Measurements from ENCODE around the gene KIR2DL3. TPM values are rescaled to one million over a fixed set of nuclear protein-coding genes. Genes with fewer than 3 reads are reported as not detected.

KIR2DL3 gene
- total RNA-seq, 1 experiment from 2014 or later = not detected

DNA sequence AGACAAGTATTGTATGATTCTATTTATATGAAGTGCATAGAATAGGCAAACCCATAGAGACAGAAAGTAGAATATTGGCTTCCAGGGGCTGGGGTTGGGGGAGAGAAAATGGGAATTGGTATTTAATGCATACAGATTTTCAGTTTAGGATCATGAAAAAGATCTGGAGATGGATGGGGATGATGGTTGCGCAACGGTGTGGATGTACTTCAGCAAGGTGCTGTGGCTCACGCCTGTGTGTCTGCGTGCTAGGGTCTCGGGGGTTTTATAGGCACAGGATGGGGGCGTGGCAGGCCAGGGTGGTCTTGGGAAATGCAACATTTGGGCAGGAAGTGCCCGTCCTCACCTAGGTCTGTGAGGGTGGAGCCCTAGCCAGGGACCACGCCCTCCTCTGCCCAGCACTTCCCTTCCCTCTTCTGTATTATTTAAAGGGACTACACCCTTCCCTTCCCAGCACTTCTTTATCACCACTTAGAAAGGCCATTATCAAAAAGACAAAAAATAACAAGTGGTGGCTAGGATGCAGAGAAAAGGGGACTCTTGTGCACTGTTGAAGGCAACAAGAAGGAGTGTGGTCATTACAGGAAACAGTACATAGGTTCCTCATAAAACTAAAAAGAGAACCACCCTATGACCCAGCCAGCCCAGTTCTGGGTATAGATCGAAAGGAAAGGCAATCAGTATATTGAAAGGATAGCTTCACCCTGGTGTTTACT, 46.6 kb upstream of the KIR2DL3 start:
- no peaks in the 10 kb centered on the region for H3K4me1 Mint-ChIP-seq
- no peak overlapping the region for H2BK20ac ChIP-seq (ENCODE audit: low read depth, low read length, poor library complexity, severe bottlenecking)
- H4K91ac ChIP-seq (ENCODE audit: insufficient read length, low read depth, low read length) = no peak overlapping the region
- no peak overlapping the region for H3K27ac Mint-ChIP-seq
- peaks cover 1% of the 10 kb centered on the region; the same call in 1 of the 2 replicates for H3K27me3 Mint-ChIP-seq (ENCODE audit: low read depth)
- no peak overlapping the region for H3K4me2 ChIP-seq (ENCODE audit: insufficient read depth, insufficient read length, low read length)
- H2AFZ ChIP-seq (ENCODE audit: low read length) = no peak overlapping the region
- H4K20me1 ChIP-seq (ENCODE audit: control insufficient read depth, insufficient read depth, insufficient read length) = no peaks in the 10 kb centered on the region
- H3T11ph ChIP-seq (ENCODE audit: low read length) = no peak overlapping the region
- H2AK5ac ChIP-seq (ENCODE audit: insufficient read length, low read length) = no peak overlapping the region
- H3K9me3 ChIP-seq (ENCODE audit: control insufficient read depth, low read depth, low read length) = peaks cover 61% of the 10 kb centered on the region
- no peak overlapping the region for H4K8ac ChIP-seq (replicated peaks; ENCODE audit: insufficient read length, low read depth, low read length)
- no peak overlapping the region for H2BK5ac ChIP-seq (ENCODE audit: insufficient read length, low read length)
- H3K36me3 Mint-ChIP-seq (ENCODE audit: insufficient read depth in 1 of 3, low read depth in 3 of 3) = peaks cover 0 to 17% (median 14%) of the 10 kb centered on the region in 3 experiments; a peak in 5 of 7 replicates
- no peaks in the 10 kb centered on the region for H3K79me1 ChIP-seq (ENCODE audit: insufficient read depth, low read depth, low read length, poor library complexity, severe bottlenecking)
- H2BK15ac ChIP-seq (ENCODE audit: low read depth, low read length) = no peak overlapping the region
- DNase-seq = no peak
- no peaks in the 10 kb centered on the region; the same call in 1 of the 2 replicates for H3K27me3 ChIP-seq (ENCODE audit: insufficient read depth, low read length)
- H3K4me3 Mint-ChIP-seq = no peak overlapping the region
- no peak overlapping the region for H4K5ac ChIP-seq (ENCODE audit: insufficient read length, low read depth, low read length)
- peaks cover 79 to 82% of the 10 kb centered on the region in 2 experiments for H3K9me3 Mint-ChIP-seq
- H3K56ac ChIP-seq (ENCODE audit: insufficient read length, low read depth, low read length) = no peak overlapping the region
- no peaks in the 10 kb centered on the region for H3K23me2 ChIP-seq (ENCODE audit: insufficient read length, low read depth, low read length, poor library complexity, severe bottlenecking)
- no CpG with 5 or more reads among the region's 9 CpGs for WGBS (ENCODE audit: extremely low coverage, insufficient read length, low lambda C conversion rate)
- H3K9ac ChIP-seq (ENCODE audit: extremely low read depth, insufficient read length, low read length) = no peak overlapping the region
- no peaks in the 10 kb centered on the region for H3K4me1 ChIP-seq (ENCODE audit: insufficient read depth, low read length)
- no peak overlapping the region for H3K14ac ChIP-seq (ENCODE audit: insufficient read depth, low read length)
- H3K4ac ChIP-seq (ENCODE audit: low read depth, low read length) = no peak overlapping the region
- no peak overlapping the region for H3K18ac ChIP-seq (ENCODE audit: insufficient read length, low read depth, low read length)
- no peaks in the 10 kb centered on the region for H3K79me2 ChIP-seq (ENCODE audit: insufficient read depth, low read length)
- no peak overlapping the region for H3K23ac ChIP-seq (ENCODE audit: insufficient read length, low read depth, low read length)
- no peak overlapping the region for H3K27ac ChIP-seq (ENCODE audit: insufficient read length, low read depth, low read length)
- TF ChIP-seq, protein P1, sequence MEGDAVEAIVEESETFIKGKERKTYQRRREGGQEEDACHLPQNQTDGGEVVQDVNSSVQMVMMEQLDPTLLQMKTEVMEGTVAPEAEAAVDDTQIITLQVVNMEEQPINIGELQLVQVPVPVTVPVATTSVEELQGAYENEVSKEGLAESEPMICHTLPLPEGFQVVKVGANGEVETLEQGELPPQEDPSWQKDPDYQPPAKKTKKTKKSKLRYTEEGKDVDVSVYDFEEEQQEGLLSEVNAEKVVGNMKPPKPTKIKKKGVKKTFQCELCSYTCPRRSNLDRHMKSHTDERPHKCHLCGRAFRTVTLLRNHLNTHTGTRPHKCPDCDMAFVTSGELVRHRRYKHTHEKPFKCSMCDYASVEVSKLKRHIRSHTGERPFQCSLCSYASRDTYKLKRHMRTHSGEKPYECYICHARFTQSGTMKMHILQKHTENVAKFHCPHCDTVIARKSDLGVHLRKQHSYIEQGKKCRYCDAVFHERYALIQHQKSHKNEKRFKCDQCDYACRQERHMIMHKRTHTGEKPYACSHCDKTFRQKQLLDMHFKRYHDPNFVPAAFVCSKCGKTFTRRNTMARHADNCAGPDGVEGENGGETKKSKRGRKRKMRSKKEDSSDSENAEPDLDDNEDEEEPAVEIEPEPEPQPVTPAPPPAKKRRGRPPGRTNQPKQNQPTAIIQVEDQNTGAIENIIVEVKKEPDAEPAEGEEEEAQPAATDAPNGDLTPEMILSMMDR (conservative IDR thresholded peaks at IDR 0.05) = no peak
- no peak overlapping the region for H2BK12ac ChIP-seq (ENCODE audit: insufficient read length, low read depth, low read length)
- H2BK120ac ChIP-seq (ENCODE audit: low read depth, low read length, poor library complexity, severe bottlenecking) = no peak overlapping the region

Measured in H9 (cell line).